Astrocyte of the cerebellum (primary cell): ENCODE data around the gene DBI.
A peak's percentile ranks its signal among the peaks of the same experiment; 100 is the strongest.

ENCODE experiments used
- DNase-seq: peaks from one replicate; pipeline ENCODE4 v3.0.0-alpha.2; 2011; ENCODE audit warnings: low read depth
- H3K4me3 ChIP-seq: 2 replicates; pipeline ENCODE4 v1.5.1; 2011; ENCODE audit warnings: mild to moderate bottlenecking, low read depth, low read length, moderate library complexity
- CTCF ChIP-seq: IDR thresholded peaks from 2 replicates; pipeline ENCODE4 v1.5.1; 2012; ENCODE audit warnings: low read length, low read depth, moderate library complexity, mild to moderate bottlenecking; ENCODE audit errors: missing control alignments
- in situ Hi-C: cut with HindIII; loops from 2 replicates; pipeline ENCODE4 v1.10.0; 2017; ENCODE audit warnings: low sequenced_read_pairs

DBI gene

GRCh38 chr2:119366649-119367471 is at the start of gene DBI, which contains the start of gene C2orf76:
DBI (plus strand) TSS chr2:119366977; CDS start chr2:119367052, 75 bp downstream.
C2orf76 (minus strand) TSS chr2:119366834; CDS start chr2:119339959, 26,875 bp downstream.
- DNase-seq = peak; percentile 83
- H3K4me3 ChIP-seq = peak within 1 kb of the TSS; percentile 62
- in situ Hi-C loops = no loop called here
- no peak for TF ChIP-seq CTCF

GRCh38 chr2:119317554-119317953 is 49.2 kb upstream of the DBI start:
- no peak overlapping the region for H3K4me3 ChIP-seq
- in situ Hi-C loops = no loop called here
- TF ChIP-seq CTCF = no peak
- DNase-seq = no peak

GRCh38 chr2:119319593-119319992 is 47.2 kb upstream of the DBI start:
- H3K4me3 ChIP-seq = no peak overlapping the region
- in situ Hi-C loops = no loop called here
- no peak for DNase-seq
- TF ChIP-seq CTCF = no peak

GRCh38 chr2:119323459-119323858 is 43.3 kb upstream of the DBI start:
- no peak for DNase-seq
- TF ChIP-seq CTCF = no peak
- in situ Hi-C loops = no loop called here
- no peak overlapping the region for H3K4me3 ChIP-seq

GRCh38 chr2:119324685-119325270 is 42.0 kb upstream of the DBI start:
- in situ Hi-C loops = no loop called here
- DNase-seq = no peak
- TF ChIP-seq CTCF = no peak
- H3K4me3 ChIP-seq = no peak overlapping the region

- no peak overlapping the region for H3K4me3 ChIP-seq
- no peak for DNase-seq
- TF ChIP-seq CTCF = no peak
- in situ Hi-C loops = no loop called here
Measured at GRCh38 chr2:119326938-119327337, 39.8 kb upstream of the DBI start.
